ENCODE data around the gene TH. TPM values are rescaled to one million over a fixed set of nuclear protein-coding genes. Genes with fewer than 3 reads are reported as not detected.

The TH gene
- polyA plus RNA-seq, 3 donors, result not detected

DNA sequence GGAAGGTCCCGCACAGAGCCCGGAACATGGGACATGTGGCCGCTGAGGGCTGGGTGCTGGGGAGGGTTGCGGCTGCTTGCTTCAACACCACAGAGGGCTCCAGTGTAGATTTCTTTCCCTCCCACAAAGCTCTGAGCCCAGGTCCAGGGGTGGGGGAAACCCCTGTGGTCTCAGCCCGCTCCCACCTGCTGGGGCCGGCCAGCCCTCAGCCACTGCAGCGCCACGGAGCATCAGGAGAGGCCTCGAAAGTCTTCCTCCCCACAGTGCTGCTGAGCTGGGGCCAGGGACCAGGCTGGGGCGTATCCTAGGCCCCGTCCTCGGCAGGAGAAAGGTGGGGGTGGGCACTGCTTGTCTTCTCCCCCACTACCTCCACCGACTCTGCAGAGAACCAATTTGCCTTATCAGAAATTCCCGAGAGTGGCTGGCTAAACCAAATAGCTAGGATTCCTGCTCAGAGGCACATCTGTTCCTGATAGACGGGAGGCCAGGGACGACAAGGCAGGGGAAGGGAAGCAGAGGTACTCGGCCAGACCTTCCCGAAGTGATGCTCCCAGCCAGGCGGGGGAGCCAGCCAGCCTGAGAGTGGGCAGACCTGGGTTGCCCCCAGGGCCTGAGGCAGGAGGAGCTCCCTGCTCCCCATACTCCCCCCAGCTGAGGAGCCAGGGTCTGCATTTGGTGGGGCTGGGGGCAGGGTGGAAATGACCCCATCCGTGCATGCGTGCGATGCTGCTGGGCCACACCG lies 51.1 kb downstream of the TH start:
- Histone ChIP-seq H3K9me3 (replicated peaks in 1 of 2; ENCODE audit: control insufficient read depth in 1 of 2, insufficient read depth in 1 of 2, low read length in 2 of 2) (peaks cover 7 to 12% of the 10 kb centered on the region in 2 donors), H3K4me3 (replicated peaks in 1 of 3; ENCODE audit: low read depth in 2 of 3, low read length in 3 of 3) (no peak overlapping the region), H3K79me2 (ENCODE audit: insufficient read depth, low read length) (no peaks in the 10 kb centered on the region), H3K4me1 (ENCODE audit: control insufficient read depth in 1 of 2, insufficient read depth in 2 of 2, low read length in 2 of 2) (no peaks in the 10 kb centered on the region), H3K27me3 (ENCODE audit: control insufficient read depth in 2 of 2, insufficient read depth in 2 of 2, low read length in 2 of 2) (peaks cover 0 to 2% of the 10 kb centered on the region in 2 donors), H3K27ac (ENCODE audit: low read depth in 1 of 2, low read length in 2 of 2) (no peak overlapping the region), H4K20me1 (ENCODE audit: insufficient read depth, low read length) (no peaks in the 10 kb centered on the region), H3K4me2 (replicated peaks; ENCODE audit: extremely low read depth, low read length, poor library complexity, severe bottlenecking) (no peak overlapping the region), H2AFZ (ENCODE audit: insufficient read depth, low read depth, low read length, poor library complexity, severe bottlenecking) (no peak overlapping the region), H3K9ac (ENCODE audit: insufficient read depth, low read length, poor library complexity, severe bottlenecking) (no peak overlapping the region), H3K36me3 (replicated peaks in 1 of 2; ENCODE audit: control insufficient read depth in 1 of 2, insufficient read depth in 2 of 2, low read length in 2 of 2) (no peaks in the 10 kb centered on the region)
- Mint-ChIP-seq H3K36me3 (no peaks in the 10 kb centered on the region), H3K27me3 (ENCODE audit: low read depth in 3 of 3) (peaks cover 18 to 27% (median 20%) of the 10 kb centered on the region in 3 donors), H3K4me3 (no peak overlapping the region), H3K27ac (no peak overlapping the region), H3K9me3 (peaks cover 11 to 22% (median 18%) of the 10 kb centered on the region in 7 donors), H3K4me1 (no peaks in the 10 kb centered on the region)
- intact Hi-C loops (cut with micrococcal nuclease), result no loop called here
- TF ChIP-seq CTCF (IDR thresholded peaks at IDR 0.05), result no peak
- no peak for DNase-seq
- 90% methylated on average over 11 of the region's 23 CpGs for WGBS (ENCODE audit: insufficient coverage)

GRCh38 chr11:2118677-2119076 lies 52.9 kb downstream of the TH start:
- Histone ChIP-seq H3K36me3 (replicated peaks in 1 of 2; ENCODE audit: control insufficient read depth in 1 of 2, insufficient read depth in 2 of 2, low read length in 2 of 2) (no peaks in the 10 kb centered on the region), H3K79me2 (ENCODE audit: insufficient read depth, low read length) (no peaks in the 10 kb centered on the region), H3K4me1 (ENCODE audit: control insufficient read depth in 1 of 2, insufficient read depth in 2 of 2, low read length in 2 of 2) (no peaks in the 10 kb centered on the region), H3K4me3 (replicated peaks in 1 of 3; ENCODE audit: low read depth in 2 of 3, low read length in 3 of 3) (no peak overlapping the region), H3K27ac (ENCODE audit: low read depth in 1 of 2, low read length in 2 of 2) (no peak overlapping the region), H3K9me3 (replicated peaks in 1 of 2; ENCODE audit: control insufficient read depth in 1 of 2, insufficient read depth in 1 of 2, low read length in 2 of 2) (peaks cover 7 to 15% of the 10 kb centered on the region in 2 donors), H3K27me3 (ENCODE audit: control insufficient read depth in 2 of 2, insufficient read depth in 2 of 2, low read length in 2 of 2) (peaks cover 0 to 2% of the 10 kb centered on the region in 2 donors), H3K4me2 (replicated peaks; ENCODE audit: extremely low read depth, low read length, poor library complexity, severe bottlenecking) (no peak overlapping the region), H4K20me1 (ENCODE audit: insufficient read depth, low read length) (no peaks in the 10 kb centered on the region), H3K9ac (ENCODE audit: insufficient read depth, low read length, poor library complexity, severe bottlenecking) (no peak overlapping the region), H2AFZ (ENCODE audit: insufficient read depth, low read depth, low read length, poor library complexity, severe bottlenecking) (no peak overlapping the region)
- H3K27me3 Mint-ChIP-seq (ENCODE audit: low read depth in 3 of 3), result peaks cover 16 to 29% (median 16%) of the 10 kb centered on the region in 3 donors
- no peaks in the 10 kb centered on the region for H3K36me3 Mint-ChIP-seq
- intact Hi-C loops (cut with micrococcal nuclease), result no loop called here
- H3K27ac Mint-ChIP-seq, result no peak overlapping the region
- peaks cover 11 to 25% (median 18%) of the 10 kb centered on the region in 7 donors for H3K9me3 Mint-ChIP-seq
- H3K4me3 Mint-ChIP-seq, result no peak overlapping the region
- DNase-seq, result no peak
- no peaks in the 10 kb centered on the region for H3K4me1 Mint-ChIP-seq
- no CpG with 5 or more reads among the region's 4 CpGs for WGBS (ENCODE audit: insufficient coverage)
- no peak for TF ChIP-seq CTCF (IDR thresholded peaks at IDR 0.05)
